Colon (tissue), 2 donors: Measurements from ENCODE around the gene CDC37L1.
"Not testable (repeated sequence)": the region's sequence is repeated elsewhere in the genome, so short reads cannot be mapped to it uniquely, and the experiment has no call there.

Experiments
- FAIRE-seq: peaks from 2 replicates; lab custom pipeline; 2012; peaks lifted over from hg19 to GRCh38; lab: Jason Lieb, UNC
- donor health status: control.
- donor health status: control.

CDC37L1 gene

DNA sequence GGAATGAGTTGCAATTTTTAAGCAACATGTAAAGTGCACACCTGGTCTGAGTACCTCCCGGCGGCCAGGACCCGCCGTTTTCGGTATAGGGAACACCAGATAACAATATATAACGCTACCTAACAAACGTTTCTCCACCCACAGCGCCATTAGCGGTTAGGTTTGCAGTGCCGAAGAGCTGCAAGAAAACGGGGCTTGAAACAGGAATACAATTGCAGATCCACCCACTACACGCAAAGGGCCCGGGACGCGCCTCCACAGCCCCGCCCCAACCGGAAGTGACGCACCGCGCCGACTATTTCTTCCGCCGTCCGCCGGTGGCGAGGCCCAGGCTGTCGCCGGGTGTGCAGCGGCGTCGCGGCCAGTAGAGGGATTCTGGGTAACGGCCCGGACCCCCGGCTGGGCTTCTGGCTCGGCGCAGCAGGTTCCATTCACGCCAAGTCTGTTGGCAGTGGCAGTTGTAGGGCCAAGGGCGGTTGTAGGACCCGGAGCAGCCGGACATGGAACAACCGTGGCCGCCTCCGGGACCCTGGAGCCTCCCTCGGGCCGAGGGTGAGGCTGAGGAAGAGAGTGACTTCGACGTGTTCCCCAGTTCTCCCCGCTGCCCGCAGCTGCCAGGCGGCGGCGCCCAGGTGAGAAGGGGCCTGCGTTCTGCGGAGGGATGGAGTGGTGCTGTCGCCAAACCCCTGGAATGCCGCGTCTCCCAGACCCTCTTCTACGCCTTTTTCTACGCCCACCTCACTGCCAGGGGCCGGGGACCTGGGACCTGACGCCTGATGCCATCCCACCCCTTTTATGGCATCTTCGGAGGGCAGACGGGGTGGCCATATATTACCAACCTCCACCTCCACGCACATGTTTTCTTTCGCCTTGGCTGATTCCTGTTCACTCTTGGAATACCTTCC is at the start of gene CDC37L1:
Gene CDC37L1, plus strand, starts transcription at position 302 of the 905 bp plus-strand sequence. Its CDS starts 199 bp downstream, at position 501.
- FAIRE-seq = peak; percentile 18

GRCh38 chr9:4630836-4631235 is 48.5 kb upstream of the CDC37L1 start:
- no peak for FAIRE-seq

- FAIRE-seq = no peak
These were observed 40.4 kb upstream of the CDC37L1 start for GRCh38 chr9:4638968-4639367.

- FAIRE-seq = no peak
These were observed 39.9 kb upstream of the CDC37L1 start for GRCh38 chr9:4639420-4639819.

DNA sequence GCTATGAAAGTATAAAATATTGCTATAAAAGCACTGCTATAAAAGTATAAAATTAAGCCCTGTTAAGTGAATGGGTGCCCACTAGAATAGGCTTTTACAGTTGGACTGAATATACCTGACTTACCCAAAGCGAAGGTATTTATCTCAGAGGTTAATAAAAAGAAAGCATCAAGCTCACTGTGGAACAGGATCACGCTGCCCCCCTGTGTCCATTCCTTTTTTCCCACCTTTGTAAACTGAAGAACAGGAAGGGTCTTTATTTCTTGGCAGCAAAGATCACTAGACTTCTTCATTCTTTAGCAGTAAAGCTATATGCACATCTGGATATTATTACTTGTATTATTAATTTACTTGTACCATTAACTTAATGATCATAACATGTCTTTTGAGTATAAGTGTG is 39.3 kb upstream of the CDC37L1 start:
- FAIRE-seq = no peak

DNA sequence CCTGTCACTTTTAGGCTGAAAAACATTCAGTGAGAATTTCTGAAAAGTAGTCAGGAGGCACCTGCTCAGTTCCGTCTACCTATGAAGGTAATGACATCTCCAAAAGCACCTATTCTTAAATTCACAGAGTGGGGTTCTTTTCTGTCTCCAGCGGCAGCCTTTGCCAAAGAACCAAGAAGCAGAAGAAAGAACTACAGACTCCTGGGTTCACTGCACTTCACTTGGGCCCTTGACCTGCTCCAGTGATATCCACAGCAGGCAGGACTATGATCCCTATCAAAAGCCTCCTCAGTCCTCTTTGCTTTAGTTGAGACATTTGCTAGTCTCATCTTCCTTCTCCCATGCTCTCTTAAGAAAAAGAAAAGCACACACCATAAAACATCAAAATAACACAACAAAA is 37.0 kb upstream of the CDC37L1 start:
- no peak for FAIRE-seq

- no peak for FAIRE-seq
These were observed 25.3 kb upstream of the CDC37L1 start for GRCh38 chr9:4654084-4654483.

DNA sequence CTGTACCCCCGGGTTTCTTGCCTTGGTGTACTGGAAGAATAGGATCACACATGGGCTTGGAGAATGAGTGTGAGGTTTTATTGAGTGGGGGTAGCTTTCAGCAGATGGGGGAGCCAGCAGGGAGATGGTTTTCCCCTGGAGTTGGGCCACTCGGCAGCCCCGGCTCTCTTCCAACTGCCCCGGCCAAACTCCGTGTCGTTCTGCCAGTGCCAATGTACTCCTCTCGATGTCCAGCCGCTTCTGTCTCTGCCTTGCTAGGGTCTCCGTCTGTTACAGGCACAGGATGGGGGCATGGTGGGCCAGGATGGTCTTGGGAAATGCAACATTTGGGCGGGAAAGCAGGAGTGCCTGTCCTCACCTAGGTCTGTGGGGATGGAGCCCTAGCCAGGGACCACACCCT is 24.8 kb upstream of the CDC37L1 start:
- no peak for FAIRE-seq

GRCh38 chr9:4656196-4656595 is 23.2 kb upstream of the CDC37L1 start:
- not testable (repeated sequence) for FAIRE-seq

- no peak for FAIRE-seq
These were observed 22.7 kb upstream of the CDC37L1 start for GRCh38 chr9:4656621-4657020.

GRCh38 chr9:4657426-4658159 is 21.8 kb upstream of the CDC37L1 start:
- FAIRE-seq = no peak

GRCh38 chr9:4660665-4661064 is 18.7 kb upstream of the CDC37L1 start:
- not testable (repeated sequence) for FAIRE-seq

DNA sequence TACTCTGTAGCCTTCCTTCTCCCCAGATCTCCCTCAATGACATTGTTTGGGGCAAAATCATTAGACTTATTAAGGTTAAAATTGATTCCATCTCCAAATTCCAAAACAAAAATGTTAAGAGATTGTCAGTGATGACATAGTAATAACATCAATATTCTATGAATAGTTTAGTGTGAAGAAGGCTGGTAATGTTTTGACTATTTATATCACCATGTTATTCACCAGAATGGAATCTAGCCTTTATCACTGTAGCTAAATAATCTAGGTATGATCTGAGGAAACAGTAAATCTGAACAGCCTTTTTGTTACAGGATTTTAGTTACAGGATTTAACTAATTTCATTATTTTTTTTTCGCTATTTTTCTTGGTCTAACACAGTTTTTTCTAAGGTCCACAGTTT is 18.2 kb upstream of the CDC37L1 start:
- FAIRE-seq = no peak

GRCh38 chr9:4661611-4662010 is 17.8 kb upstream of the CDC37L1 start:
- no peak for FAIRE-seq

DNA sequence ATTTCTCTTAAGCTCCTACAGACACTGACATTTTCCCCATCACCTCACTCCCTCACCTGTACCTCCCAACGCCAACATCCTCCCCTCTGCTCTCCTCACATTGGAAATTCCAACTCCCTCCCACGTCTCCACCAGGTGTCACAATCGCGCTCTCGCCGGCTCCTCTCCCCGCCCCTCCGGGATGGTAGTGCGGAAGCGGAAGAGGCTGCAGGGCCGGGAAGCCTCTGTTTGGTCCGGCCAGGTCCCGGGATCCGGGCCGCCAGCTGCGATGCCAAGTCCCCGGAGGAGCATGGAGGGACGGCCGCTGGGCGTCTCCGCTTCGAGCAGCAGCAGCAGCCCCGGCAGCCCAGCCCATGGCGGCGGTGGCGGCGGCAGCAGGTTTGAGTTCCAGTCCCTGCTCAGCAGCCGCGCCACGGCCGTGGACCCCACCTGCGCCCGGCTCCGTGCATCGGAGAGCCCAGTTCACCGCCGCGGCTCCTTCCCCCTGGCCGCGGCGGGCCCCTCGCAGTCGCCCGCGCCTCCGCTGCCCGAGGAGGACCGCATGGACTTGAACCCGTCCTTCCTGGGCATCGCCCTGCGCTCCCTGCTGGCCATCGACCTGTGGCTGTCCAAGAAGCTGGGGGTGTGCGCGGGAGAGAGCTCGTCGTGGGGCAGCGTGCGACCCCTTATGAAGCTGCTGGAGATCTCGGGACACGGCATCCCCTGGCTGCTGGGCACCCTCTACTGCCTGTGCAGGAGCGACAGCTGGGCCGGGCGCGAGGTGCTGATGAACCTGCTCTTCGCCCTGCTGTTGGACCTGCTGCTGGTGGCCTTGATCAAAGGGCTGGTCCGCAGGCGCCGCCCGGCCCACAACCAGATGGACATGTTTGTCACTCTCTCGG is 17.0 kb upstream of the CDC37L1 start, which contains the start of gene PLPP6:
Gene PLPP6, plus strand, starts transcription at position 187 of the 881 bp plus-strand sequence. Its CDS starts 82 bp downstream, at position 269.
- FAIRE-seq = no peak

GRCh38 chr9:4662989-4663792 is 16.2 kb upstream of the CDC37L1 start:
- no peak for FAIRE-seq

DNA sequence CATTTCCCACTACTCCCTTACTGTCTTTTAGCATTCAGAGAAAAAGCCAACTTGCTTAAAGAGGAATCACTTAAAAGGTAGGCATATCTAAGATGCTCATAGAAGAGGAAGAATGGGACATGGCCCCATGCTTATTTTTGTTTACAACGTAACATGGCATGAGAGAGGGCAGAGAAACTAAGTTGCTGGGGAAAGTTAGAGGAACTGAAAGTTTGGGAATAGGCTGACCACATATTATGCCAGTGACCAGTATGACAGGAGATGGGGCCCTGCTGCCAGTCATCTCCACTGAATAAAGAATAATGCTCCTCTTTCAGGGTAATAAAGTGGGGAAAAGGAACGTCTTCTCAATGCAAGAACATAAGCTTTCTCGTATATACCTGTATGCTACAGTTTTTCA is 15.4 kb upstream of the CDC37L1 start:
- FAIRE-seq = no peak

GRCh38 chr9:4665357-4665756 is 14.0 kb upstream of the CDC37L1 start:
- no peak for FAIRE-seq

GRCh38 chr9:4666042-4666699 is 13.2 kb upstream of the CDC37L1 start, which contains the start of gene SPATA6L:
Gene SPATA6L (minus strand): TSS chr9:4666480. CDS start chr9:4666250, 230 bp downstream.
- FAIRE-seq = no peak

DNA sequence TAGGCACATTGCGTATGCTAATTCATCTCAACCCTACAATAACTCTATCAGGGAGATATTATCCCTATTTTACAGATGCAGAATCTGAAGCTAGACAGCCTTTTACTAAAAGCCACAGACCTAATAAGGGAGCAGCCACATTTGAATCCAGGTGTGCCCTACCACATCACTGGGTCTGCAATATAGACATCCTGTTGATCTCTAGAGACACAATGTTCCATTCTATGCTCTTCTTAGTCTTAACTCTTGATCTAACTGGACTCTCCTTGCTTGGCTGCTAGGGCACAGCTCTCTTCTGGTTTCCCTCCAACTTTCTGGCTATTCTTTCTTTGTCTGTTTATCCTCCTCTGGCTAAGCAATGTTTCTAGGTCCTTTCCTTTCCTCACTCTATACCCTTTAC is 11.7 kb upstream of the CDC37L1 start:
- FAIRE-seq = no peak

- FAIRE-seq = no peak
These were observed 10.8 kb upstream of the CDC37L1 start for GRCh38 chr9:4668604-4669003.
